ENCODE data around the gene ACADVL.

The ACADVL gene

GRCh38 chr17:7252176-7253043 is 32.7 kb downstream of the ACADVL start, which contains the start of gene ELP5:
Gene ELP5, plus strand, starts transcription at chr17:7252215. Its CDS starts 336 bp downstream, at chr17:7252551.
- DNase-seq (ENCODE audit: low spot score), result peak; percentile 88

- no peak for DNase-seq (ENCODE audit: low spot score)
Measured at GRCh38 chr17:7253082-7253481, 33.3 kb downstream of the ACADVL start.

DNA sequence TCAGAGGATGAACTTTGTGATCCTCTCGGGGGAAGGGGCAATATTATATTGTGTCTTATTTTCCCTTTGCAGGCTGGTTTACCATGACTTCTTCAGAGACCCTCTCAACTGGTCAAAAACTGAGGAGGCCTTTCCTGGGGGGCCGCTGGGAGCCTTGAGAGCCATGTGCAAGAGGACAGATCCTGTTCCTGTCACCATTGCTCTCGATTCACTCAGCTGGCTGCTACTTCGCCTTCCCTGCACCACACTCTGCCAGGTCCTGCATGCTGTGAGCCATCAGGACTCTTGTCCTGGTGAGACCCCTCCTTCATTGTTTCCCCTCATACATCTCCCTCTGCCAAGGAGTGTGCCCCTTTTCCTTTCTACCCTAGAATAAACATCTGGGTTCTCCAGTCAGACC is 34.8 kb downstream of the ACADVL start:
- no peak for DNase-seq (ENCODE audit: low spot score)

GRCh38 chr17:7256766-7257456 is 37.2 kb downstream of the ACADVL start:
- DNase-seq (ENCODE audit: low spot score), result no peak

- DNase-seq (ENCODE audit: low spot score), result no peak
Measured at GRCh38 chr17:7258731-7259554, 39.2 kb downstream of the ACADVL start.

DNA sequence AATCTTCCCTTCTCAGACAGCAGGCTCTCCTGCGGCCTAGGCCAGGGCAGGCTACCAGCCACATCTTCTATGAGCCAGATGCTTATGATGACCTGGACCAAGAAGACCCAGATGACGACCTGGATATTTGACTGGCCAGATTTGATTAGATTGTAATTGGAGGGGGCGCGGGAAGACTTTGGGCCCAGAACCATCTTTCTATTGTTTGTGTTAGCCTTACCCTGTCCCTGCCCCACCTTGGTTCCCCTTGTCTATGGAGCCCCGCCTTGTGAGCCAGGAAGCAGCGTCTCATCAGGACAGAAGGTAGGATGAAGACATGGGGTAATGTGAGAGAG is 39.8 kb downstream of the ACADVL start:
- no peak for DNase-seq (ENCODE audit: low spot score)

DNA sequence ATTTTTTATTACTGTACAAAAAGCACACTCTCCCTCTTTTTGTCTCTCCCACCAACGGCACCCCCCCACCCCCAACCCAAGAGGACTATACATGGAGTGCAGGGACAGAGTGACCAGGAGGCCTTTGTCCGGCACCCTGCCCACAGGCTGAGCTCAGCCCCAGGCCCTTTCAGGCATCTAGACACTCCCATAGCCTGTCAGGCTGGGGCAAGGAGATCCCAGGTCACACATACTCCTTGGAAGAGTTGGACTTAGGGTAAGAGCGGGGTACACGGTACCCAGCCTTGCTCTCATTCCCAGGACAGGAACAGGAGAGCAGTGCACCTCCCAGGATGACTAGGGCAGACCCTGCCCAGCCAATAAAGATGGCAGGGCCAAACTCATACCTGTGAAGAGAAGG is 40.4 kb downstream of the ACADVL start:
- no peak for DNase-seq (ENCODE audit: low spot score)

GRCh38 chr17:7260651-7261378 is 41.1 kb downstream of the ACADVL start:
- no peak for DNase-seq (ENCODE audit: low spot score)

DNA sequence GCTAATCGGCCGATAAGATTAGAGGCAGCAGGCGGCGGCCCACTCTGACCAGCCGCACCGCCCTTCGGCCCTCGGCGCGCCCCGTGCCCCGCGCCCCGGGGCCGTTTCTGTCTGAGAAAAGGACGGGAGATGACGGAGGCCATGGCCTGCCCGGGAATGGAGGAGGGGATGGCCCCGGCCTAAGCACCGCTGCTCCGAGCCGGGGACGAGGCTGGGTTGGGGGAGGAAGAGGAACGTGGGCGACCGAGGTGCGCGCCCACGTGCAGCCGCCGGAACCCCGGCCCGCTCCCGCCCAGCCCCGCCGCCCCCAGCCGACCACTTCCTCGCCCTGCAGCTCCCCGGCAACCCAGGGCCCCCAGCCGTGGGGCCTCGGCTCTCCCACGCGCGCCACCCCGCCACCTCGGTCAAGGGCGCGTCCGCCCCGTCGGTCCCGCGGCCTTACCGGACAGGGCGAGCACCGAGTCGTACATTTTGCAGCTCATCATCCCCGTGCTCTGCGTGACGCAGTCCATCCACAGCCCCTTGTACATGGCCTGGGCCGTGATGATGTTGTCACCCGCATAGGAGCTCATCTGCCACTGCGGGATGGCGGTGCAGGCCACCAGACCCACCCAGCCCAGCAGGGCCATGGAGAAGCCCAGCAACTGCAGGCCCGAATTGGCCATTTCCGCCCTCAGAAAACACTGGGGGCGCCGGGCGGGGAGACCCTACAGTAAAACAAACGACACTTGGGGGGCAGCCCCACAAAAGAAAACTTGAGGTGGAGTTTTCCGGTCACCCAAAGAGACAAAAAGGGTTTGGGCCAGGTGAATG is 41.8 kb downstream of the ACADVL start:
- no peak for DNase-seq (ENCODE audit: low spot score)

GRCh38 chr17:7262192-7262934 is 42.6 kb downstream of the ACADVL start, which contains the start of gene CLDN7:
Gene CLDN7, minus strand, starts transcription at chr17:7262478. Its CDS starts 435 bp downstream, at chr17:7262043.
- no peak for DNase-seq (ENCODE audit: low spot score)

- no peak for DNase-seq (ENCODE audit: low spot score)
Measured at GRCh38 chr17:7262935-7263800, 43.4 kb downstream of the ACADVL start.

DNA sequence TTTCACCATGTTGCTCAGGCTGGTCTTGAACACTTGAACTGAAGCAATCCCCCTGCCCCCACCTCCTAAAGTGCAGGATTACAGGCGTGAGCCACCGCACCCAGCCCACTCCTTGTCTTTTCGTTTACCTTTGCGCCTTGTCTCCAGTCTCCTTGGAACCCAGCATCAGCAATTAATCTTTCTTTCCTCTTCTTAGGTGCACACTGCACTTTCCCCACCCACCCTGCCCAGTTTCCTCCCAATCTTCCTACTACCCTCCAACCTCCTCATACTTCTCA is 44.0 kb downstream of the ACADVL start:
- no peak for DNase-seq (ENCODE audit: low spot score)

GRCh38 chr17:7266784-7267183 is 47.0 kb downstream of the ACADVL start:
- no peak for DNase-seq (ENCODE audit: low spot score)
